SK-N-SH (cell line): ENCODE measurements around the gene ZNF18. TPM values are rescaled to one million over a fixed set of nuclear protein-coding genes. Genes with fewer than 3 reads are reported as not detected.
A peak's percentile ranks its signal among the peaks of the same experiment; 100 is the strongest.

Experiments
- CTCF ChIA-PET: fragments of 300-600, 350-600 bp; formaldehyde crosslinking; extraction: SDS; loops from one replicate; lab custom pipeline; 2021; lab: Yijun Ruan, JAX
- POLR2A ChIA-PET: fragments of 350-600 bp; sonication (Branson Sonifier 250); formaldehyde crosslinking; extraction: SDS; loops from one replicate; lab custom pipeline; 2020; ENCODE audit warnings: antibody characterized with exemption, inconsistent platforms; lab: Yijun Ruan, JAX
- DNase-seq: peaks from one replicate; pipeline ENCODE4 v3.0.0; 2012
- H2AFZ ChIP-seq: fragments of 200-600 bp; sonication (generic); 2 replicates; pipeline ENCODE4 v1.8.1; 2016; ENCODE audit warnings: antibody characterized with exemption, mild to moderate bottlenecking, low read depth
- H3F3A ChIP-seq: fragments of 200-600 bp; sonication (generic); replicated peaks from 2 replicates; pipeline ENCODE3; 2016; ENCODE audit warnings: antibody characterized with exemption, mild to moderate bottlenecking; ENCODE audit not compliant: insufficient read depth
- H3K27ac ChIP-seq, 2 experiments: fragments of 200-500 bp in 1 of 2; fragments of 200-600 bp in 1 of 2; sonication (Bioruptor generic) in 1 of 2; sonication (generic), shearing (Covaris generic) in 1 of 2; 2 replicates each; pipeline versions ENCODE4 v1.5.1 to v1.6.1; 2014 to 2016; ENCODE audit warnings: low read depth in 2 of 2, inconsistent platforms in 1 of 2, low read length in 1 of 2, mild to moderate bottlenecking in 1 of 2, mixed read lengths in 1 of 2
- H3K27me3 ChIP-seq: fragments of 200-600 bp; sonication (generic), shearing (Covaris generic); 2 replicates; pipeline ENCODE4 v1.6.1; 2016; ENCODE audit warnings: mixed run types; ENCODE audit not compliant: insufficient read depth
- H3K36me3 ChIP-seq, 2 experiments: fragments of 200-500 bp in 1 of 2; fragments of 200-600 bp in 1 of 2; sonication (Bioruptor generic) in 1 of 2; sonication (generic) in 1 of 2; replicated peaks in 1 of 2; 2 replicates each; pipeline versions ENCODE3 to v1.5.1; 2014 to 2016; ENCODE audit warnings: low read length in 1 of 2, mild to moderate bottlenecking in 1 of 2; ENCODE audit not compliant: insufficient read depth in 2 of 2, control insufficient read depth in 1 of 2
- H3K4me1 ChIP-seq, 2 experiments: fragments of 200-500 bp in 1 of 2; fragments of 200-600 bp in 1 of 2; sonication (Bioruptor generic) in 1 of 2; sonication (generic), shearing (Covaris generic) in 1 of 2; 2 replicates each; pipeline versions ENCODE4 v1.5.1 to v1.6.1; 2014 to 2016; ENCODE audit warnings: low read depth in 1 of 2, low read length in 1 of 2, mixed run types in 1 of 2; ENCODE audit not compliant: insufficient read depth in 2 of 2, control insufficient read depth in 1 of 2
- H3K4me2 ChIP-seq: fragments of 200-600 bp; sonication (generic), shearing (Covaris generic); 2 replicates; pipeline ENCODE4 v1.6.1; 2017; ENCODE audit warnings: mixed run types
- H3K4me3 ChIP-seq, 2 experiments: fragments of 200-500 bp in 1 of 2; fragments of 200-600 bp in 1 of 2; sonication (Bioruptor generic) in 1 of 2; sonication (generic), shearing (Covaris generic) in 1 of 2; 2 replicates each; pipeline versions ENCODE4 v1.5.1 to v1.8.1; 2014 to 2016; ENCODE audit warnings: low read depth in 2 of 2, inconsistent platforms in 1 of 2, low read length in 1 of 2, mild to moderate bottlenecking in 1 of 2, mixed read lengths in 1 of 2, moderate library complexity in 1 of 2
- H3K79me2 ChIP-seq: fragments of 200-600 bp; sonication (generic); 2 replicates; pipeline ENCODE4 v1.8.1; 2017; ENCODE audit warnings: mild to moderate bottlenecking; ENCODE audit not compliant: insufficient read depth
- H3K9ac ChIP-seq: fragments of 200-600 bp; sonication (generic); 2 replicates; pipeline ENCODE4 v1.6.1; 2017; ENCODE audit warnings: mixed run types
- H3K9me2 ChIP-seq: fragments of 200-600 bp; sonication (generic); 2 replicates; pipeline ENCODE4 v1.6.1; 2017; ENCODE audit warnings: mixed run types
- H3K9me3 ChIP-seq: fragments of 200-600 bp; sonication (generic); 2 replicates; pipeline ENCODE4 v1.6.1; 2017; ENCODE audit warnings: mixed run types, mild to moderate bottlenecking, moderate library complexity
- H4K20me1 ChIP-seq: fragments of 200-600 bp; sonication (generic); 2 replicates; pipeline ENCODE4 v1.6.1; 2017; ENCODE audit warnings: mild to moderate bottlenecking, mixed run types; ENCODE audit not compliant: insufficient read depth
- ELF1 ChIP-seq: IDR thresholded peaks from 2 replicates; pipeline ENCODE4 v1.4.0; 2012
- FOXJ3 ChIP-seq: sonication (generic); formaldehyde crosslinking; IDR thresholded peaks from 2 replicates; pipeline ENCODE4 v1.5.1; 2020; ENCODE audit warnings: mild to moderate bottlenecking, missing genetic modification reagents
- GATA2 ChIP-seq: sonication (generic); formaldehyde crosslinking; IDR thresholded peaks from 2 replicates; pipeline ENCODE4 v1.5.0; 2020; ENCODE audit warnings: mild to moderate bottlenecking, missing genetic modification reagents
- JUND ChIP-seq: IDR thresholded peaks from 2 replicates; pipeline ENCODE4 v1.4.0; 2012
- RXRA ChIP-seq: IDR thresholded peaks from 2 replicates; pipeline ENCODE4 v1.4.0; 2012; ENCODE audit warnings: low read depth, mild to moderate bottlenecking, borderline replicate concordance
- SIN3A ChIP-seq: IDR thresholded peaks from 2 replicates; pipeline ENCODE4 v1.6.1; 2012; ENCODE audit warnings: low read depth, mild to moderate bottlenecking, low read length, moderate library complexity, borderline replicate concordance
- TCF12 ChIP-seq: IDR thresholded peaks from 2 replicates; pipeline ENCODE4 v1.4.0; 2012
- WGBS: methylation state at CpG from one replicate; pipeline ENCODE4 v1.1.6; 2017; ENCODE audit warnings: low lambda C conversion rate; 5-methylcytosine and 5-hydroxymethylcytosine counted together
- polyA plus RNA-seq, 3 experiments: library from polyadenylated mRNA; depleted of rRNA; stranded (reverse); fragments of >200 nt; gene quantifications; 2 replicates each; pipeline ENCODE4 v1.2.3, GENCODE V29; 2012
- TF ChIP-seq, protein P1 (sequence below): fragments of 200-600 bp; sonication (generic); IDR thresholded peaks from 2 replicates; pipeline ENCODE4 v1.6.1; 2017; ENCODE audit warnings: antibody characterized with exemption, mild to moderate bottlenecking, moderate library complexity

Gene ZNF18
- polyA plus RNA-seq, 1 of the 3 experiments (the other 2 are of a cell fraction) = 3.2 TPM

GRCh38 chr17:11996722-11997146, 541 bp downstream of the ZNF18 start:
- peak overlapping the region; percentile 92 for H2AFZ ChIP-seq
- H3K27ac ChIP-seq = peak overlapping the region; percentile 87 to 88
- H3K9me2 ChIP-seq = no peaks in the 10 kb centered on the region
- peak overlapping the region; percentile 86 for H3K4me2 ChIP-seq
- no peaks in the 10 kb centered on the region for H3K27me3 ChIP-seq
- CTCF ChIA-PET = interaction anchor here (1.1 to 2.6 kb wide), 7 partner anchors 9 to 1121 kb away, joined by 3 to 22 read pairs (median 3); no protein-coding TSS in a partner anchor
- TF ChIP-seq JUND (no peak), SIN3A (no peak), TCF12 (no peak), GATA2 (CRISPR knock-in tag) (0 out of 2 replicates have a peak, but pooled peaks have one; percentile 3), FOXJ3 (CRISPR knock-in tag) (no peak)
- TF ChIP-seq, protein P1, sequence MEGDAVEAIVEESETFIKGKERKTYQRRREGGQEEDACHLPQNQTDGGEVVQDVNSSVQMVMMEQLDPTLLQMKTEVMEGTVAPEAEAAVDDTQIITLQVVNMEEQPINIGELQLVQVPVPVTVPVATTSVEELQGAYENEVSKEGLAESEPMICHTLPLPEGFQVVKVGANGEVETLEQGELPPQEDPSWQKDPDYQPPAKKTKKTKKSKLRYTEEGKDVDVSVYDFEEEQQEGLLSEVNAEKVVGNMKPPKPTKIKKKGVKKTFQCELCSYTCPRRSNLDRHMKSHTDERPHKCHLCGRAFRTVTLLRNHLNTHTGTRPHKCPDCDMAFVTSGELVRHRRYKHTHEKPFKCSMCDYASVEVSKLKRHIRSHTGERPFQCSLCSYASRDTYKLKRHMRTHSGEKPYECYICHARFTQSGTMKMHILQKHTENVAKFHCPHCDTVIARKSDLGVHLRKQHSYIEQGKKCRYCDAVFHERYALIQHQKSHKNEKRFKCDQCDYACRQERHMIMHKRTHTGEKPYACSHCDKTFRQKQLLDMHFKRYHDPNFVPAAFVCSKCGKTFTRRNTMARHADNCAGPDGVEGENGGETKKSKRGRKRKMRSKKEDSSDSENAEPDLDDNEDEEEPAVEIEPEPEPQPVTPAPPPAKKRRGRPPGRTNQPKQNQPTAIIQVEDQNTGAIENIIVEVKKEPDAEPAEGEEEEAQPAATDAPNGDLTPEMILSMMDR = no peak
- POLR2A ChIA-PET = interaction anchor here (0.6 to 2.6 kb wide), 6 partner anchors 10 to 1021 kb away, joined by 3 to 39 read pairs (median 4); partner anchors contain the start of genes ELAC2 and MAP2K4
- peaks cover 8% of the 10 kb centered on the region for H3F3A ChIP-seq
- H3K79me2 ChIP-seq = peaks cover 5% of the 10 kb centered on the region; the same call in 1 of the 2 replicates
- H3K4me1 ChIP-seq = peaks cover 5 to 8% of the 10 kb centered on the region in 2 experiments; a peak in 2 of 4 replicates
- H4K20me1 ChIP-seq = no peaks in the 10 kb centered on the region
- WGBS = 3% methylated on average over 11 of the region's 14 CpGs
- peak overlapping the region; percentile 84 for H3K9ac ChIP-seq
- peaks cover 0 to 8% of the 10 kb centered on the region in 2 experiments for H3K36me3 ChIP-seq
- H3K9me3 ChIP-seq = no peaks in the 10 kb centered on the region
- no peak for DNase-seq
- H3K4me3 ChIP-seq = peak overlapping the region; percentile 90 to 91

- H2AFZ ChIP-seq = no peak overlapping the region
- H3K4me2 ChIP-seq = no peak overlapping the region
- H3K79me2 ChIP-seq = peaks cover 5% of the 10 kb centered on the region; the same call in 1 of the 2 replicates
- CTCF ChIA-PET = interaction anchor here (0.7 to 1.7 kb wide), 2 partner anchors 846 to 1116 kb away, joined by 3 to 6 read pairs; no protein-coding TSS in a partner anchor
- no peak overlapping the region for H3K4me3 ChIP-seq
- peaks cover 2% of the 10 kb centered on the region for H3F3A ChIP-seq
- no peak overlapping the region for H3K9ac ChIP-seq
- H3K9me3 ChIP-seq = no peaks in the 10 kb centered on the region; the same call in 1 of the 2 replicates
- WGBS = 68% methylated on average over 4 of the region's 4 CpGs
- no peak for TF ChIP-seq ELF1
- TF ChIP-seq, protein P1 = no peak
- TF ChIP-seq FOXJ3 (CRISPR knock-in tag) = no peak
- no peak for TF ChIP-seq RXRA
- H3K4me1 ChIP-seq = peaks cover 3 to 5% of the 10 kb centered on the region in 2 experiments; a peak in 1 of 4 replicates
- no peaks in the 10 kb centered on the region for H3K9me2 ChIP-seq
- DNase-seq = no peak
- no peak overlapping the region for H3K27ac ChIP-seq
- POLR2A ChIA-PET = interaction anchor here (1.3 kb wide), 1 partner anchor 29 kb away, joined by 4 read pairs; the partner anchor contains the start of gene MAP2K4
- H3K36me3 ChIP-seq = peaks cover 11 to 34% of the 10 kb centered on the region in 2 experiments
- no peaks in the 10 kb centered on the region for H3K27me3 ChIP-seq
- no peaks in the 10 kb centered on the region for H4K20me1 ChIP-seq
Measured at GRCh38 chr17:11991461-11991860, 5.8 kb downstream of the ZNF18 start.
